Panc1 (cell line): ENCODE results near the gene LMAN1L.

ENCODE experiments used
- CTCF ChIP-seq: fragments of 450-650 bp; IDR thresholded peaks from 2 replicates; pipeline ENCODE4 v1.5.1; 2017; ENCODE audit warnings: mild to moderate bottlenecking
- POLR2AphosphoS5 ChIP-seq: IDR thresholded peaks from 2 replicates; pipeline ENCODE4 v1.6.1; 2012; ENCODE audit warnings: mild to moderate bottlenecking, low read depth, low read length, moderate library complexity
- REST ChIP-seq, 2 experiments: IDR thresholded peaks; 2 replicates each; pipeline ENCODE4 v1.6.1; 2011 to 2012; ENCODE audit warnings: low read depth in 2 of 2, control low read depth in 1 of 2, low read length in 1 of 2, mild to moderate bottlenecking in 1 of 2, moderate library complexity in 1 of 2; ENCODE audit not compliant: insufficient read depth in 1 of 2
- SIN3A ChIP-seq: IDR thresholded peaks from 2 replicates; pipeline ENCODE4 v1.6.1; 2012; ENCODE audit warnings: low read depth, mild to moderate bottlenecking, low read length, moderate library complexity, borderline replicate concordance; ENCODE audit not compliant: insufficient read depth

DNA sequence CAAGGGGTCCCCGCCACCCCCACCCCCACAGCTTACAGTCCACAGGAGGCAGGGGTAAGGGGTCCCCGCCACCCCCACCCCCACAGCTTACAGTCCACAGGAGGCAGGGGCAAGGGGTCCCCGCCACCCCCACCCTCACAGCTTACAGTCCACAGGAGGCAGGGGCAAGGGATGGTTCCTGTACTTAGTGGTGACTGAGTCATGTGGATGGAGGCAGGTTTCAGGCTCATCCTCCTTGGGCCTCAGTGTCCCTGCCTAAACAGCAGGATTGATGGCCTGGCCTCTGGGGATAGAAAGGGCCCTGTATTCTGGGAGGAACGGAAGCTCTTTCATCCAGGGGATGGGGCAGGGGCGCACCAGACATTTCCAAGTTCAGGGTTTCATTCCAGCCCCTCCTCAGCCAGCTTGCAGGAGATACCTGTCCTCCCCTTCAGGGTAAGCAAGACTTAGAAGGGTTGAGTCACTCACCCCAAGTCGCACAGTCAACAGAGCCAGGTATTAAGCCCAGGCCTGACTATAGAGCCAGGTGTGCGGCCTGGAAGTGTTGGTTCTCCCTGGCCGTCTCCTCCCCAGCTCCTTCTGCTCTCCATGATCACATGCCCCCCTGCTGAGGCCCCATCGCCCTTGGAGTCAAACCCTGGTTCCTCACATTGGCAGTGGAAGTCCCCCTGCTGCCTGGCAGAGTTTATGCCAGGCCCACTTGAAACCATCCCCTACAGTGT is 18.2 kb upstream of the LMAN1L start:
- TF ChIP-seq CTCF (no peak), POLR2AphosphoS5 (no peak), SIN3A (no peak), REST (IDR thresholded peaks at IDR 0.05; ENCODE audit: insufficient read depth in 1 of 2, low read depth in 2 of 2, low read length in 1 of 2) (no peak)
